ENCODE measurements around the gene UBE2QL1.

DNA sequence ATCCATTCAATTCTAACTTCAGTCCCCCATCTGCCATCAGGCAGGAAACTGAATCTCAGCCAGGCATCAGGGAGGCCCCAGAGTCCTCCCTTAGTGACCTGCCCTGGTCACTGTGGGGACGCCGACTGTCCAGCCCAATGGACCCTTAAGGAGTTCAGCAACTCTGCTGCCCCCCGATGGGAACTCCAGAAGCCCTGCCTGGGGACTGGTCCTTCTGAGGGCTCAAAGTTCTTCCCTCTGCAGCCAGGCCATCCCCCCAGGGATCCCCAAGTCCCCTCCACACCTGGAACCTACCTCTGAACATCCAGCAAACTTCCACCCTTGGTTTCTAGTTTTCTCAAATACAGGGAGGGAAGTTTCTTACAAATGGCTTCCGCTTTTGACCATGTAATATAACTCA is 76.8 kb downstream of the UBE2QL1 start:
- TF ChIP-seq CHD2 (IDR thresholded peaks at IDR 0.05; ENCODE audit: low read length, partially characterized antibody): no peak
- TF ChIP-seq, protein P1, sequence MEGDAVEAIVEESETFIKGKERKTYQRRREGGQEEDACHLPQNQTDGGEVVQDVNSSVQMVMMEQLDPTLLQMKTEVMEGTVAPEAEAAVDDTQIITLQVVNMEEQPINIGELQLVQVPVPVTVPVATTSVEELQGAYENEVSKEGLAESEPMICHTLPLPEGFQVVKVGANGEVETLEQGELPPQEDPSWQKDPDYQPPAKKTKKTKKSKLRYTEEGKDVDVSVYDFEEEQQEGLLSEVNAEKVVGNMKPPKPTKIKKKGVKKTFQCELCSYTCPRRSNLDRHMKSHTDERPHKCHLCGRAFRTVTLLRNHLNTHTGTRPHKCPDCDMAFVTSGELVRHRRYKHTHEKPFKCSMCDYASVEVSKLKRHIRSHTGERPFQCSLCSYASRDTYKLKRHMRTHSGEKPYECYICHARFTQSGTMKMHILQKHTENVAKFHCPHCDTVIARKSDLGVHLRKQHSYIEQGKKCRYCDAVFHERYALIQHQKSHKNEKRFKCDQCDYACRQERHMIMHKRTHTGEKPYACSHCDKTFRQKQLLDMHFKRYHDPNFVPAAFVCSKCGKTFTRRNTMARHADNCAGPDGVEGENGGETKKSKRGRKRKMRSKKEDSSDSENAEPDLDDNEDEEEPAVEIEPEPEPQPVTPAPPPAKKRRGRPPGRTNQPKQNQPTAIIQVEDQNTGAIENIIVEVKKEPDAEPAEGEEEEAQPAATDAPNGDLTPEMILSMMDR (IDR thresholded peaks at IDR 0.05): no peak
- TF ChIP-seq SMC3 (IDR thresholded peaks at IDR 0.05; ENCODE audit: low read depth, low read length): no peak
- TF ChIP-seq GABPA (IDR thresholded peaks at IDR 0.05; ENCODE audit: low read depth): no peak
- no peak for TF ChIP-seq POLR2AphosphoS5 (IDR thresholded peaks at IDR 0.05; ENCODE audit: low read depth, low read length)
- TF ChIP-seq, protein P2, sequence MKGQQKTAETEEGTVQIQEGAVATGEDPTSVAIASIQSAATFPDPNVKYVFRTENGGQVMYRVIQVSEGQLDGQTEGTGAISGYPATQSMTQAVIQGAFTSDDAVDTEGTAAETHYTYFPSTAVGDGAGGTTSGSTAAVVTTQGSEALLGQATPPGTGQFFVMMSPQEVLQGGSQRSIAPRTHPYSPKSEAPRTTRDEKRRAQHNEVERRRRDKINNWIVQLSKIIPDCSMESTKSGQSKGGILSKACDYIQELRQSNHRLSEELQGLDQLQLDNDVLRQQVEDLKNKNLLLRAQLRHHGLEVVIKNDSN (IDR thresholded peaks at IDR 0.05; ENCODE audit: borderline replicate concordance, low read depth): no peak
- TF ChIP-seq, protein P3, sequence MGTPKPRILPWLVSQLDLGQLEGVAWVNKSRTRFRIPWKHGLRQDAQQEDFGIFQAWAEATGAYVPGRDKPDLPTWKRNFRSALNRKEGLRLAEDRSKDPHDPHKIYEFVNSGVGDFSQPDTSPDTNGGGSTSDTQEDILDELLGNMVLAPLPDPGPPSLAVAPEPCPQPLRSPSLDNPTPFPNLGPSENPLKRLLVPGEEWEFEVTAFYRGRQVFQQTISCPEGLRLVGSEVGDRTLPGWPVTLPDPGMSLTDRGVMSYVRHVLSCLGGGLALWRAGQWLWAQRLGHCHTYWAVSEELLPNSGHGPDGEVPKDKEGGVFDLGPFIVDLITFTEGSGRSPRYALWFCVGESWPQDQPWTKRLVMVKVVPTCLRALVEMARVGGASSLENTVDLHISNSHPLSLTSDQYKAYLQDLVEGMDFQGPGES (IDR thresholded peaks at IDR 0.05; ENCODE audit: low read depth, low read length): no peak
- no peak for TF ChIP-seq FOXM1 (IDR thresholded peaks at IDR 0.05; ENCODE audit: low read depth)
- TF ChIP-seq TAF1 (IDR thresholded peaks at IDR 0.05; ENCODE audit: borderline replicate concordance, low read depth, low read length): no peak

All from SK-N-SH (cell line).